ENCODE results near the gene FCSK.
"Not testable (repeated sequence)": the region's sequence is repeated elsewhere in the genome, so short reads cannot be mapped to it uniquely, and the experiment has no call there.

Gene FCSK

DNA sequence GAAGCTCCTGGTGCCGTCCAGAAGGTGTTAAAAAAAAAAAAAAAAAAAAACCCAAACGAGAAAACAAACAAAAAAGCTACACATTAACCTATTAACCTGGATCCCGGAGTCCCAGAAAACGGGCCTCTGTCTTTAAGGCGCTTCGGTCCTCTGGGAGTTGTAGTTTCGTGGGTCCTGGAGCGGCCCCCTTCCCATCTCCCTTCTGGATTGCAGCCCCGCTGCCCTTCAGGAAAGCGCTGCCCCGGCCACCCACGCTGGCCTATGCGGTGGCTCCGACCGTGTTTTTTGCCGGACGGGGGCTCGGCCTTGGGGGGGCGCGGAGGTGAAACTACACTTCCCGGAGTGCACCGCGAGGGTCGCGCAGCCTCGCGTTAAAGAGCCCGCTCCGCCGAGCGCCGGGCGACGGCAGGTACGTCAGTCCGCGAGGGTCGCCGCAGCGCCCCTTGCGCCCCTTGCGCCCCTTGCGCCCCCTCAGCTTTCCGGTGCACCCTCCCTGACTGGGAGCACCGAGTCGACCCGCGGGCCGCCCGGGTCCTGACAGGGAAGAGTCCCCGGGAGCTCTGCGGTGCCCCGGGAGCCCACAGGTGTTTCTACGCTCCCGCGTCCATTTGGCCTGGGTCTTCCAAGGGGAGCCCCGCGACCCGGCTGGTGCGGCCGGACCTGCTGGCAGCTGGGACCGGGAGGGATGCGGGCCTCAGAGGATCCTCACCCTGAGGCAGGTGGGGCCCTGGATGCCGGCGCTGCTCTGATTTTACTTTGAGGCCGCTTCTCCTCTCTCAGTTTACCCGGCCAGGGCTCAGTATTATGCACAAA is at the start of gene FCSK:
Gene FCSK (plus strand): TSS at position 374 of the 813 bp plus-strand sequence. CDS start 8,596 bp downstream, outside the sequence.
- peak in 1 of 2 experiments; percentile 21 for DNase-seq

DNA sequence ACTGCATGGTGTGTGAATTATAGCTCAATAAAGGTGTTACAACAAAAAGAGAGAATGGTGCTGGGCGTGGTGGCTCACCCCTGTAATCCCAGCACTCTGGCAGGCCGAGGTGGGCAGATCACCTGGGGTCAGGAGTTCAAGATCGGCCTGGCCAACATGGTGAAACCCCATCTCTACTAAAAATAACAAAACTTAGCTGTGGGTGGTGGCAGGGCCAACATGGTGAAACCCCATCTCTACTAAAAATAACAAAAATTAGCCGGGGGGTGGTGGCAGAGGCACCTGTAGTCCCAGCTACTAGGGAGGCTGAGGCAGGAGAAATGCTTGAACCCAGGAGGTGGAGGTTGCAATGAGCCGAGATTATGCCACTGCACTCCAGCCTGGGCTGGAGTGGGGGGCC is 48.3 kb upstream of the FCSK start:
- not testable (repeated sequence) for DNase-seq

DNA sequence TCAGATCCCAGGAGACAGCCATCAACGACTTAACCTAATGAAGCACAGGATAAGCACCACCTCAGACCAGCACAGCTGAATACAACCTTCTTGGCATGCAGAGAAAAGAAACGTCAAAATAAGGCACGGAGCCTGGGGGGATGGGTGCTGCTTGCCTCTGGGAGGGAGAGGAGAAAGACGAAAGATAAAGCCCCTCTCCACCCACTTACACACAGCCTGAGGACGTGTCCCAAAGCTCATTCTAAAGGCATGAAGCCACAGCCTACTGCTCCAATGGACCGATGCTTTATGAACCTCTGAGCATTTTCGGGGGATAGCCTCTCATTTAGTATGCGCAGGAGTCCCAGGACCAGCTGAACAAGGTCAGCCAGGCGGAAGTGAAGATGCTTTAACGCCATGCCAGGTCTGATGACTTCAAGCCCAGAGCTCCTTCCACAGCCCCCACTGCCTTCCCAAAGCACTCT is 46.6 kb upstream of the FCSK start:
- no peak for DNase-seq

DNA sequence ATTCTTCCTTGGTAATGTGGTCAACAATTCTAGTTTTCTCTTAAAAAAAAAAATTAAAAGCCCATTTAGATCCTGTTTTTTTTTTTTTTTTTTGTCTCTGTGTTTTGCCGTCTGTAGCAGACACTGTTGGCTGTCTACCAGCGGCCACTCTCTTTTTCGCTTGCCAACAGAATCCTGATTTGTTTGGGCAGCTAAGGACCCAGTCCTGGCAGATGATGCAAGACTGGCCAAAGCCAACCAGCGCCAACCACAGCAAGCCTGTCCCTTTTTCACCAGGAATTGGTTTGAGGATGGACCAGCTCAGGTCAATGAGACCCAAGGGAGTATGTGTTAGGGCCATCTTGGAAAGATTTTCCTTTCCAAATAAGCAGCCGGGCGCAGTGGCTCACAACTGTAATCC is 43.7 kb upstream of the FCSK start:
- DNase-seq: no peak

DNA sequence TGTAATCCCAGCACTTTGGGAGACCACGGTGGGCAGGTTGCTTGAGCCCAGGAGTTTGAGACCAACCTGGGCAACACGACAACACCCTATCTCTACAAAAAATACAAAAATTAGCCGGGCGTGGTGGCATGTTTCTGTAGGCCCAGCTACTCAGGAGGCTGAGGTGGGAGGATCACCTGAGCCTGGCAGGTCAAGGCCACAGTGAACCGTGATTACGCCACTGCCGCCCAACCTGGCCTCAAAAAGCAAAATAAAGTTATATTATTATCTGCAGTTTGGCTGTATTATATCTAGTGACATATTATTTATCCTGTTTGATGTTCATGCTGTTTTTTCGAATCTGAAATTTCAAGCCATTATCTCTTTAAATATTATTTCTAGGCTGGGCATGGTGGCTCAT is 42.0 kb upstream of the FCSK start:
- DNase-seq: no peak

DNA sequence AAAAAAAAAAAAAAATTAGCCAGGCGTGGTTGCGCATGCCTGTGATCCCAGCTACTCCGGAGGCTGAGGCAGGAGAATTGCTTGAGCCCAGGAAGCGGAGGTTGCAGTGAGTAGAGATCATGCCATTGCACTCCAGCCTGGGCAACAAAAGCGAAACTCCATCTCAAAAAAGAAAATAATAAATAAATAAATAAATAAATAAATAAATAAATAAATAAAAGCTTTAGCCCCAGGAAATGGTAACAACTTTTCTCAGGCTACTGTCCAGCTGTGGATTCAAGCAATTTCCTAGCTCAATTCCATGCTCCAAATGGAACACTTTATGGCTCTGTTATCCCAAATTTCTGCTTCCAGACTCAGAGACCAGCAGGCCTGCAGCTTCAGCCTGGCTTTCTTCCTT is 40.8 kb upstream of the FCSK start:
- DNase-seq: not testable (repeated sequence)

DNA sequence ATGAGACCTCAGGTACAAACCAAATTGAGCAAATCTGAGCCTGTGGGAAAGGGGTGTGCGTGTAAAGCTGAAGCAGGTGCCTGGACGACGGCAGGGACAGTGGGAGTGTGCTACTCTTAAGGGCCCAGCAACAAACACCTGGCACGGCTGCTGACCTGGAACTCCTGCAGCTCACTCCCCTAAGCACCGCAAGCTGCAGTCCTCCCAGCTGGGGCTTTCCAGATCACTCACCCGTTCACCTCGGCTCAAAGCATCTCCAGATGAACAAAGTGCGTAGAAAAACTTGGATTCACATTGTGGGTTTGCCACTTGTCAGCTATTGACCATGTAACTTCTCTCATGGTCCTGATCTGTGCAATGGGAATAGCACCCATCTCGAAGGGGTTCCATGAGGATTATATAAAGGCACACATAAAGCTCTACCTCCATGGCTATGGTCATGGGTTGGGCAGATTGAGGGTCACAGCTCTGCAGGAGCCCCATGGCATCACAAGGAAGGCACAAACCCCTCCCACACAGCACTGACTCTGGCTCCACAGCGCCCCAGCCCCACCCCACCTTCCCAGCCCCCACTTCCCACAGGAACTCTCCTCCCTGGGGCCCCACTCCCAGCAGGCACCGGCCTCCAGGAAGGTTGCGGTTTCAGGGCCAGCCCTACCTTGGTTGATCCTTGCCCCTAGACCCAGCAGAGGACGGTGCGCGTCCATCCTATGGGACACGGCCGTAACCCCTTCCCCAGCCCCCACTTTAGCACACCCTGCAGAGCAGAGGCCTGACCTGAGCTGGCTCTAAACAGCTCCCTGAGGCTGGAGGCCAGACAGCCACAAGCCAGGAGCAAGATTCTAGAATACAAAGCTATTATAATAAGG is 37.4 kb upstream of the FCSK start:
- peak; percentile 20 to 26 for DNase-seq

DNA sequence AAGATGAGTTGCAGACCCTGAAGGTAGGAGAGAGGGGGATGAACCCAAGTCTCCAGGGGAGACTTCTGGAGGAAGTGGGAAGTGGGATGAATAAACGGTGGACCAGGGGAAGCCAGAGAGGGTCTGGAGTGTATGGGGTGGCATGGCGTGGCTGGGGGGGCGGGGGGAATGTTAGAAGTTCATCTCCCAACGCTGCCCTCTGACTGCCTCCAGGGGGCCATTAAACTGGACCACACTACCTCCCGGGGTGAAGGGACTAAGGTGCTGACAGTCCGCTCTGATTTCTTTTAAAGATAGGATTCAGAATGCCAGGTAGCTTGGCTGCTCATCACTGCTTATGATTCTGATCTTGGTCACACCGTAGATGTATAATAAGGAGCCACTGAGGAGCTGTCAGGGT is 36.7 kb upstream of the FCSK start:
- no peak for DNase-seq

DNA sequence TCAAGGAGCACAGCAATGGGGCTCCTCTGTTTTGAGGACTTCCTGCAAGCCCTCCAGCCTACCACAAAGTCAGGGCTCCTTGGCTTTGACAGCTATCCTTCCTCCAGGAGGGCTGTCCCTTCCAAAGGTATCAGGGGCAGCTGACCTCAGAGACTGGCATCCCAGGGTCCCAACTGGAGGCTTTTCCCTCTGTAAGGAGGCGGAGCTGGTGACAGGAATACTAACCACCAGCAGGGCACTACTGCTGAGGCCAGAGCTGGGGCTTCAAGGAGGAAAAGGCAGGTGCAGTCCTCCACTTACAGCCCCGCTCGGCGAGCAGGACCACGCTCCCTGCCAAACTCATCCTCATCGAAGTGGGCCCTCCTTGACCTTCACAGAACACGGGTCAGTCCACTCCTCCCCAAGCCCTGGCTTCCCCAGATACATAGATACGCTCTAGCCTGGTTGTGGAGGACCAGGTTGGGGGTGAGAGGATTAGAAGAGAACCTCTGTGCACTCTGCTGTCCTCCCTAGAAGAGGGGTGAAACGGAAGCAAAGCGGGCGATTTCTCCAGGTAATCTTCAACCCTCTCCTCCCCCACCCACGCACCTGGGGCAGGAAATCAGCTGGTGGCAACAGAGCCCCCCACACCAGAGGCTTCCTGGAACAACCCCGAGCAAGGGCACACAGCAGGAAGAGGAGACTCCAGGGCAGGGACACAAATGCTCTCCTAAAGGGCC is 36.0 kb upstream of the FCSK start:
- DNase-seq: no peak

DNA sequence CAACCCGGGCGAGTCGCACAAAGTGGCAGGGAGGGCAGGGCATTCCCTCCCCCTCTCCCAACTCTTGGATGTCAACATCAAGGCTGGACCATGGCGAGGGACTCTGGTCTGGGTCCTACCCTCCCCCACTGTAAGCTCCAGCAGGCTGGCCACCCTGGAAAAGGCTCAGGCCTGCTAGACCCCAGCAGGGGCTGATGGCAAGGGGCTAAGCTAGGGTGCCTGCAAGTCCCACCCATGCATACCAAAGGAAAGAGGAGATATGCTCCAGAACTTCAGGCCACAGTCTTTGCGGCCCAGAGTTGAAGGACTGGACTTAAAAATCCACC is 35.4 kb upstream of the FCSK start:
- DNase-seq: no peak

DNA sequence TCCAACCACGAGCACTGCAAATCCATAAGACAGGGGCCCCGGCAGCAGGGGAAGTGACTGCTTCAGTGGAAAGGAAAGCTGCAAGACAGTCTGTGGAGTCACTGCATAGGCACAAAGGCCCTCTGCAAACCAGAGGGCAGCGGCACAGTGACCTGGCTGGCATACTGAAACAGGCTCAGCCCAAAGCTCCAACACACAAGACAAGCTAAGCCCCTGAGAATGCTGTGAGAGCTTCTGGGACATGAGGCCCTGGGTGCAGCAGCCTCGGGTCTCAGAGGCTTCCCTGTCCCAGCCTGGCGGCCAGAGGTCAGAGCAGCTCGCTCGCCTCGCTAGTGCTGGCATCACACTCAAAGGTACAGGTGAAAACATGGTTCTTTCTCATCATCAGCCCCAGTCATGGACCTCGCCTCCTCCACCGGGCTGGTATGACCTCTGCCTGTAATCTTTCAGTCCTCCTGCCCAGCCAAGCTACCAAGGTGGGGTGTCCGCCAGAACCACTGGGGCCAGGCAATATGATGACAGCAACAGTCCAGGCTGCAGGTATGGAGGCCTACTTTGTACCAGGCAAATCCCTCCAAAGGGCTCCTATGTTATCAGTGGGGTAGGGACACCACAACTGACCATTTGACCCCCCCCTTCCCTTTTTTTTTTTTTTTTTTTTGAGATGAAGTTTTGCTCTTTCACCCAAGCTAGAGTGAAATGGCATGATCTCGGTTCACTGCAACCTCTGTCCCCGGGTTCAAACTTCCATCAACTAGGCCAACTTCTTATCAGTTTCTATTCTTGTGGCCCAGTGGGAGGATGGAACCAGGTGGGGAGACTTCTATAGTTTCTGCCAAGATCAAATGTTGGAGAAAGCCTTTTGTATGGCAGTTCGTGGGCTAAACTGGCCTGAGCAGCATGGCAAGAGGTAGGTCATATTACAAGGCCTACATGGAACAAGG is 34.7 kb upstream of the FCSK start:
- DNase-seq: no peak

DNA sequence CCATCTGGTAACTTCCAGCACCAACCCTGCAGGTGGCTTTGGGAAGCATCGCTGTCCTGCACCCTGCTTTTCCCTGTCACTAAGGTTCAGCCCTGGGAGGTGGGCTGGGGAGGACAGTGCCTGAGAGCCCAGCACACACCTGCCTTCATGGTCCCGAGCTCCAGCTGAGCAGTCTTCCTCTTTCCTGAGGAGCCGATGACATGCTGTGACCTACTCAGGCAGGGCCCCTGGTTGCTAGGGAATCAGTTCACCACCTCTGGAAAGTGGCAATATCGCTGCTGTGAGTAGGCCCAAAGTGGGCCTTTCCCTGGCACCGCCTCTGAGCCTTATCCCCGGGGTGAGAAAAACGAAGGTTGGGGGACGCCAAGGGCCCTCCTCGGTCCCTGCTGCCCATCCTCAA is 33.4 kb upstream of the FCSK start:
- DNase-seq: no peak

DNA sequence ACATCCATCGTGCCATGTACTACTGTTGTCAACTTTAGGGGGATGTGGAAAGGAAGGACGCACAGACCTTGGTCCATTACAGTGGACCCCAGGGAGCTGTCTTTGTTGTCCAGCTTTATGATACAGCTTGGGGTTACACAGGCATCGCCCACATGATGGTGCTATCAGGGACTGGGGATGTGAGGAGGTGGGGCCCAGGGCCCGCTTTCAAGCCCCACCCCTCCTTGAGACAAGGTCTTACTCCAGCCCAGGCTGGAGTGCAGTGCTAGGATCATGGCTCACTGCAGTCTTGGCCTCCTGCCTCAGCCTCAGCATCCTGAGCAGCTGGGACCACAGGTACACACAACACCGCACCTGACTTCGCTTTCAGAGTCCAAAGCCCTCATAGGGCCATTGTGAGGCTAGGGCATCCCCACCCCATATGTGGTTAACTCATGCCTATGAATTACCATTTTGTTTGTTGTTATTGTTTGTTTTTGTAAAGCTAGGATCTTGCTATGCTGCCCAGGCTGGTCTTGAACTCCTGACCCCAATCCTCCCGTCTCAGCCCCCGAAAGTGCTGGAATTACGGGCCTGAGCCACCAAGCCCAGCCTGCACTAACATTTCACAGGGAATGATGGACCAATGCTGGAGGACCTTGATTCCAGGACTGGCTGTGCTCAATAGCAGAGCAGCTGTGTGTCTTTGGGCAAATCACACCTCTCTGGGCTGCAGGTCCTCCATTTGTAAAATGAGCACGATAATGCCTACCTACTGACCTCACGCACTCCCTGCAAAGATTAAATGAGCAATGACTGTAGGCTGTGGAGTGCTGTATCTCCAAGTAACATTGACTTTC is 32.7 kb upstream of the FCSK start:
- no peak for DNase-seq

DNA sequence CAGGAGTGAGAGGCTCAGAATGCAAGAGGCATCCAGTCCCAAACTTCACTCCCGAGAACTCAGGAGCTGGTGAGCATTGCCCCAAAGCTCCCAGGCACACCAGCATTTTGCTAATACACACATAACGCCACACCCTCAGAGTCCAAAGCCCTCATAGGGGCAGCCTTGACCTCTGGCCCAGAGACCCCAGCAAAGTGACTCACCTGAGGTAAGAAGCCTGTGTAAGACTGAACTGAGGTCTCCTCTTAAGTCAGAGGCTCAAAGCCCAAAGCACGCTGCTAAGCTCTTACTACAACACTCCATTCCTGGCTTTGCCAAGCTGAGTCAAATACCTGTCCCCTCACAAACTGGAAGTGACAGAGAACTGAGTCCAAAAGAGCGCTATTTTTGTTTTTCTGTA is 31.9 kb upstream of the FCSK start:
- no peak for DNase-seq

DNA sequence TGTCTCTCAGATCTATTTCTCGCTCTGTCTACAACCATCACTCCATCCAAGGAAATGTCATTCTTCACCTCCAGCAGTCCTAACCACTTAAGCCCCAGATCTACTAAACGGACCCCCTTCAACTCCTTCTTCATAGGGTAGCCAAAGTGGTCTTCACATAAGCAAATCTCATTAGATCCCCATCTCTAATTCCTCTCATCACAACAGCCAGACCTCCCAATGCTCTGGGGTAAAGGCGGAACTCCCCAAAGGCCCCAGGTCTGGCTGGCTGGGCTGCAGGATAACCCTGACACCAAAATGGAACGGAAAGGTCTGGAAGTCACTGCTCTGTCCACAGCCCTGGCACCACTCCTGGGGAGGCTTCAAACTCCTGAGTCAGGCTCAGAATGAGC is 26.6 kb upstream of the FCSK start:
- no peak for DNase-seq

DNA sequence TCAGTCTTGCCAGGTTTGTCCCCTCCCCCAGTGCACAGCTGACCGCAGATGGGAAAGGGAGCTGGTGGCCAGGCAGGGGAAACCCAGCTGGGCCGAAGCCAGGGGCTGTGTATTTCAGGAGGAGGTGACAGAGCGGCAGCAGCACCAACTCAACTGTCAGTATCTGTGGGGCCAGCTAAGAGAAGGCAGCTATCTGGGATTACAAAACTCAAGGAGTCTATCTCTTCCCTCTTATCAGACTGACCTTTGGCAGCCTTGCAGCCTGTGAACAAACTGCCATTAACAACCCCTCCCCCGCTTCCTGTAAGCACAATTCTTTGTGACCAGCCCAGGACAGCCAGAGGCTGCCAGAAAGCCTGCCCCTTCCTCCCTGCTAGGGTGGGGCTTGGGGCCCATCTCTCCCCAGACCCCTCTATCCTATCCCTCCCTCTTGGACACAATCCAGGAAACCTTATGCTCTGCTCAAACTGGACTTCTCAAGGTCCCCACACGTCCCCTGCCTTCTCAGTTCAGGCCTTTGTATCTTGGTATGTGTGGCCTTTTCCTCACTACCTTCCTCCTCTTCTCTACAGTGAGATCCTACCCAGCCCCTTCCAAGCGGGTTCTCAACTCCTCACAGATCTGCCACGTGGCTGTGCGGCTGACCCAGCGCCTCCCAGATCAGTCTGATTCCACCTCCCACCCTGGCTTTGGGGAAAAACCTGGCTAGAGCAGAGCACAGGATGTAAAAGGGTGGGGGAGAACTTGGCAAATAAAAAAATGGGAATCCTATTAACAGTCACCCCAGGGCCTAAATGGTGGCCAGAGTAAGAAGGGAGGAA is 26.0 kb upstream of the FCSK start:
- no peak for DNase-seq

DNA sequence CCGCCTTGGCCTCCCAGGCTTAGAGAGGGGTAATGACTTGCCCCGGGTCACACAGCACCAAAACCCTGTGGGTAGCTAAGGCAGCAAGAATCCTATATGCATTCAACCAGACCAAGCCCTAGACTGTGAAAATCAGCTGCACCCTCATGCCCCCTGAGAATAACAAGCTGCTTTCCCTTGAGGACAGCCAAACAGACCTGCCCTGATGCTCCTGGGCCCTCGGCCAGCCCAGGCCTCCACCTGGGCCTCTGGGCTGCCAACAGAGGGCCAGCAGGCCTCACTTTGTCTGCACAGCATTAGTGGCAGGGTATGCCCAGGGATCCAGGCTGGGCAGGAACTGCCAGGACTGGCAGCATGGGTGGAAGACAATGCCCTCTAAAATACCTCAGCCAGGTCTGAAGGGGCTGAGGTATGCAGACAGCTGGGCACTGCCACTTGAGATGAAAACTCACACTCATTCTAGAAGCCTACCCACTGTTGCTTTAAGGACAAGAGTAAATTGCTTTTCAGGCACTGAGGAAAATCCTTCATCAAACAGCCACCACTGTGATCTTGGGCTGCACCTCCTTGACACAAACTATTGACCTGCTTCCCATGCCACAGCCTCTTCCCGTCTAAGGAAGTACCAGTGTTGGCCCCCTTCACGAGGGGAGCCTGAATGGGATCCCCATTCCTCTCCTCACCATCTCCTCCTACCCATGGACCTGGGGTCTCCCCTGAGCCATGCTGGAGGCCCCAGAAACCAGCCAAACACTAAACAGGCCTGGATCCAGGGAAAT is 24.3 kb upstream of the FCSK start:
- DNase-seq: no peak

DNA sequence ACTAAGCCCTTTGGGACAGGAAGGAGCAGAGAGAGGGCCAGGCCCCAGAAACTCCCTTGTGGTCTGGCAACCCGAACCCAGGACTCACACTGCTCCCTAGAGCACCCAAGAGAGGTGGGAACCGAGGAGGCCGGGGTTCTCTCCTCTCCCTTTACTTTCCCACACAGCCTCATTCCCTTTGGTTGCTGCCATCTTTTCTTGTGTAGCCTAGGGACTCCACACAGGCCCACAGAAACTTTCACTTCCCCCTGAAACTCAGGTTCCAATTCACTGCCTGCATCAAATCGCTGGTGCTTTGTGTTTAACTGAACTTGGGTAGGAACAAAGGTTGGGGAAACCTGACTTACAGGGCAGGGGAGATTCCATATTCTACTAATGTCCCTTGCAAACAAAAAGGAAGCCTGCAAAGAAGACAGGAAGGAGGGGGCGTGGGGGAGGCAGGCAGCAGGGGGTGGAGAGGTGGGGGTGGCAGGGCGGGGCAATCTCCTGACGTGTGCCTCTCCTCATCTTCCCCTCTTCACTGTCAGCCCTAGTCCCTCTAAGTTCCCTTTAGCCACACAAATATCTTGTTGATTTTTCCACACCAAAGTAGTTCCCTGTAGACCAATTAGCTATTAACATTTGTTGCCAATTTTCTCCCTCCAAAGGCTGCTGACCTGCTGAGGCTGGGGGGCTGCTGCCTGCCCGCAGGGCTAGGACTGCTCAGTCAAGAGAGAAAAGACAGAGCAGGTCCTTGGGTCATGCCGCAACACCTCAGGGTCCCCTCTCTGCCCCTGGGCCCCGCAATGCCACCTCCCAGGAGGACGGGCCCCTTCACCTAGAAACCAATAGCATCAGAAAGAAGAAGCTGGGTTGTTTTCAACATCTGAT is 23.5 kb upstream of the FCSK start:
- DNase-seq: no peak

DNA sequence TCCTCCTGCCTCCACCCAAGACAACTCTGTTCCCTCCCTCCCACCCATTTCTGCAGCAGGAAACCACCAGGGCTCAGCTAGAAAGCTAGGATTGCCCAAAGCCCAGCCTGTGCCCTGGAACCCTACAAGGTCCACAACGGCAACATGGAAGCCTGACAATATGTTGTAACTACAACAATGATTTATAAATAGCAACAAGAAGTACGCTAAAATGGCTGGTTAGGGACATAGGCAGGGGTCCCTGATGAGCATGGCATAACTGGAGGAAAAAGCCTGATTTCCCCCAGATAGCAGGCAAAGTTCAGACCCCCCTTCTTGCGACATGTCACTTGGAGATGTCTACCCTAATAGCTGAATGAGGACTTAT is 22.1 kb upstream of the FCSK start:
- DNase-seq: no peak
